Breast epithelium (tissue), 4 donors: Measurements from ENCODE around the gene UST. TPM values are rescaled to one million over a fixed set of nuclear protein-coding genes. Genes with fewer than 3 reads are reported as not detected.
A peak's percentile ranks its signal among the peaks of the same experiment; 100 is the strongest.

ENCODE experiments used
- DNase-seq, 2 donors: peaks; one replicate each; pipeline ENCODE4 v3.0.0-alpha.2; 2019; ENCODE audit warnings: low spot score in 2 of 2
- H3K27ac ChIP-seq, 2 donors: fragments of 200-600 bp; sonication (generic) in 1 of 2; one replicate each; pipeline ENCODE4 v1.5.1; 2016 to 2019; ENCODE audit warnings: mild to moderate bottlenecking in 1 of 2
- H3K27me3 ChIP-seq, 2 donors: fragments of 200-600 bp; sonication (generic) in 1 of 2; one replicate each; pipeline versions ENCODE4 v1.5.1 to v1.6.0; 2017 to 2019; ENCODE audit warnings: control low read depth in 1 of 2, mild to moderate bottlenecking in 1 of 2
- H3K36me3 ChIP-seq: fragments of 200-600 bp; one replicate; pipeline ENCODE4 v1.5.1; 2019
- H3K4me1 ChIP-seq, 2 donors: fragments of 200-600 bp; sonication (generic); one replicate each; pipeline ENCODE4 v1.5.1; 2016 to 2019; ENCODE audit warnings: control low read depth in 1 of 2
- H3K4me3 ChIP-seq, 3 donors: fragments of 200-600 bp; sonication (generic); 1 replicate in 2 of 3; 2 replicates in 1 of 3; pipeline ENCODE4 v1.5.1; 2016 to 2019; ENCODE audit warnings: mild to moderate bottlenecking in 3 of 3, moderate library complexity in 2 of 3
- H3K9me3 ChIP-seq, 2 donors: fragments of 200-600 bp; sonication (generic) in 1 of 2; one replicate each; pipeline ENCODE4 v1.5.1; 2016 to 2019; ENCODE audit warnings: control low read depth in 1 of 2
- POLR2A ChIP-seq: fragments of 450-650 bp; IDR thresholded peaks from one replicate; pipeline ENCODE4 v1.6.1; 2016; ENCODE audit warnings: antibody characterized with exemption, mild to moderate bottlenecking, moderate library complexity
- POLR2AphosphoS5 ChIP-seq, 3 donors: sonication (generic); formaldehyde crosslinking; IDR thresholded peaks; one replicate each; pipeline ENCODE4 v1.6.1; 2017; ENCODE audit warnings: antibody characterized with exemption in 3 of 3
- intact Hi-C: fragments of 100-400 bp; cut with DNase I; formaldehyde crosslinking; loops from one replicate; pipeline ENCODE4 v1.15.1; 2023; ENCODE audit warnings: low total_unique reads
- total RNA-seq, 3 donors: library from RNA; depleted of rRNA; stranded (reverse); fragments of >200 nt; gene quantifications; one replicate each; pipeline ENCODE4 v1.1.0, GENCODE V29; 2016
- TF ChIP-seq, protein P1 (sequence below), 3 donors: fragments of 450-650 bp; IDR thresholded peaks; one replicate each; pipeline ENCODE4 v1.5.1; 2016 to 2017; ENCODE audit warnings: antibody characterized with exemption in 3 of 3, mild to moderate bottlenecking in 3 of 3, moderate library complexity in 3 of 3

Gene UST
- total RNA-seq, 3 donors from 2014 or later: 10.5 to 28.8 (median 13.2) TPM

- peaks cover 0 to 8% of the 10 kb centered on the region in 2 donors for H3K4me1 ChIP-seq
- H3K9me3 ChIP-seq: no peaks in the 10 kb centered on the region
- intact Hi-C loops: no loop called here
- no peaks in the 10 kb centered on the region for H3K27me3 ChIP-seq
- DNase-seq: no peak
- TF ChIP-seq POLR2A (no peak), POLR2AphosphoS5 (IDR thresholded peaks at IDR 0.05) (no peak)
- TF ChIP-seq, protein P1, sequence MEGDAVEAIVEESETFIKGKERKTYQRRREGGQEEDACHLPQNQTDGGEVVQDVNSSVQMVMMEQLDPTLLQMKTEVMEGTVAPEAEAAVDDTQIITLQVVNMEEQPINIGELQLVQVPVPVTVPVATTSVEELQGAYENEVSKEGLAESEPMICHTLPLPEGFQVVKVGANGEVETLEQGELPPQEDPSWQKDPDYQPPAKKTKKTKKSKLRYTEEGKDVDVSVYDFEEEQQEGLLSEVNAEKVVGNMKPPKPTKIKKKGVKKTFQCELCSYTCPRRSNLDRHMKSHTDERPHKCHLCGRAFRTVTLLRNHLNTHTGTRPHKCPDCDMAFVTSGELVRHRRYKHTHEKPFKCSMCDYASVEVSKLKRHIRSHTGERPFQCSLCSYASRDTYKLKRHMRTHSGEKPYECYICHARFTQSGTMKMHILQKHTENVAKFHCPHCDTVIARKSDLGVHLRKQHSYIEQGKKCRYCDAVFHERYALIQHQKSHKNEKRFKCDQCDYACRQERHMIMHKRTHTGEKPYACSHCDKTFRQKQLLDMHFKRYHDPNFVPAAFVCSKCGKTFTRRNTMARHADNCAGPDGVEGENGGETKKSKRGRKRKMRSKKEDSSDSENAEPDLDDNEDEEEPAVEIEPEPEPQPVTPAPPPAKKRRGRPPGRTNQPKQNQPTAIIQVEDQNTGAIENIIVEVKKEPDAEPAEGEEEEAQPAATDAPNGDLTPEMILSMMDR (IDR thresholded peaks at IDR 0.05): no peak
- no peaks in the 10 kb centered on the region for H3K36me3 ChIP-seq
- H3K4me3 ChIP-seq: no peak overlapping the region
- H3K27ac ChIP-seq: no peak overlapping the region
Measured at GRCh38 chr6:148883270-148883669, 136.4 kb downstream of the UST start.

GRCh38 chr6:148884461-148884860 is 137.6 kb downstream of the UST start:
- Histone ChIP-seq H3K27me3 (no peaks in the 10 kb centered on the region), H3K36me3 (no peaks in the 10 kb centered on the region), H3K4me1 (peaks cover 0 to 17% of the 10 kb centered on the region in 2 donors), H3K27ac (no peak overlapping the region), H3K4me3 (no peak overlapping the region), H3K9me3 (no peaks in the 10 kb centered on the region)
- TF ChIP-seq POLR2A (no peak), POLR2AphosphoS5 (IDR thresholded peaks at IDR 0.05) (no peak)
- TF ChIP-seq, protein P1 (IDR thresholded peaks at IDR 0.05): no peak
- intact Hi-C loops: no loop called here
- no peak for DNase-seq

GRCh38 chr6:148885136-148885865 is 138.5 kb downstream of the UST start:
- DNase-seq: no peak
- intact Hi-C loops: no loop called here
- Histone ChIP-seq H3K9me3 (no peaks in the 10 kb centered on the region), H3K4me3 (no peak overlapping the region), H3K4me1 (peaks cover 0 to 17% of the 10 kb centered on the region in 2 donors), H3K36me3 (no peaks in the 10 kb centered on the region), H3K27ac (no peak overlapping the region), H3K27me3 (no peaks in the 10 kb centered on the region)
- TF ChIP-seq POLR2AphosphoS5 (IDR thresholded peaks at IDR 0.05): no peak
- no peak for TF ChIP-seq POLR2A
- TF ChIP-seq, protein P1 (IDR thresholded peaks at IDR 0.05): no peak

GRCh38 chr6:148885925-148886845 is 139.4 kb downstream of the UST start:
- Histone ChIP-seq H3K27me3 (no peaks in the 10 kb centered on the region), H3K4me3 (no peak overlapping the region), H3K27ac (peak overlapping the region; percentile 9 to 48), H3K36me3 (no peaks in the 10 kb centered on the region), H3K4me1 (peaks cover 0 to 17% of the 10 kb centered on the region in 2 donors), H3K9me3 (no peaks in the 10 kb centered on the region)
- no peak for TF ChIP-seq POLR2AphosphoS5 (IDR thresholded peaks at IDR 0.05)
- no peak for DNase-seq
- intact Hi-C loops: no loop called here

- Histone ChIP-seq H3K4me3 (no peak overlapping the region), H3K9me3 (no peaks in the 10 kb centered on the region), H3K27ac (peak overlapping the region; percentile 48 to 49), H3K4me1 (peaks cover 0 to 17% of the 10 kb centered on the region in 2 donors), H3K27me3 (no peaks in the 10 kb centered on the region), H3K36me3 (no peaks in the 10 kb centered on the region)
- TF ChIP-seq, protein P1 (IDR thresholded peaks at IDR 0.05): no peak
- TF ChIP-seq POLR2A (no peak), POLR2AphosphoS5 (IDR thresholded peaks at IDR 0.05) (no peak)
- intact Hi-C loops: no loop called here
- peak in 1 of 2 donors; percentile 46 for DNase-seq
Measured at GRCh38 chr6:148887181-148887580, 140.4 kb downstream of the UST start.
